ENCODE results near the gene RGS7BP. TPM values are rescaled to one million over a fixed set of nuclear protein-coding genes. Genes with fewer than 3 reads are reported as not detected.

RGS7BP gene
- total and polyA plus RNA-seq, 11 donors = 0.04 to 5.2 (median 1.9) TPM

- peaks cover 0 to under 1% (median 0%) of the 10 kb centered on the region in 12 donors for H3K4me1 ChIP-seq
- intact Hi-C loops (cut with DNase I) = no loop called here
Measured at GRCh38 chr5:64606926-64607325, 101.1 kb downstream of the RGS7BP start.

GRCh38 chr5:64612344-64612961, 106.6 kb downstream of the RGS7BP start:
- ATAC-seq = peak in 3 of 4 donors; percentile 60 to 68 (median 68)
- no peaks in the 10 kb centered on the region for H3K36me3 ChIP-seq
- no peaks in the 10 kb centered on the region for H3K9me3 ChIP-seq
- no peak overlapping the region for H3K27ac ChIP-seq
- peak in 3 of 5 donors; percentile 28 to 40 (median 32) for DNase-seq
- WGBS, 4 donors = 15 to 24% (median 17%) methylated on average over 5 of the region's 5 CpGs
- H3K27me3 ChIP-seq = no peaks in the 10 kb centered on the region
- no peak overlapping the region for H3K4me3 ChIP-seq
- intact Hi-C loops (cut with DNase I) = loop anchor here (1.0 to 10.0 kb wide), 13 partner anchors 105 to 540 kb away; partner anchors contain the start of gene RGS7BP (in 3 of the 10)
- no peak for TF ChIP-seq POLR2A (IDR thresholded peaks at IDR 0.05)
- peak; percentile 43 to 82 (median 73) for TF ChIP-seq CTCF (IDR thresholded peaks at IDR 0.05)
- H3K4me1 ChIP-seq = peaks cover 0 to 5% (median 0%) of the 10 kb centered on the region in 12 donors

More at GRCh38 chr5:64606926-64607325, 101.1 kb downstream of the RGS7BP start:
- TF ChIP-seq POLR2A (IDR thresholded peaks at IDR 0.05) = no peak
- no peak for TF ChIP-seq CTCF (IDR thresholded peaks at IDR 0.05)
- Histone ChIP-seq H3K9me3 (no peaks in the 10 kb centered on the region), H3K27me3 (no peaks in the 10 kb centered on the region), H3K27ac (no peak overlapping the region), H3K36me3 (no peaks in the 10 kb centered on the region), H3K4me3 (no peak overlapping the region)
- 90 to 100% (median 98%) methylated on average over 1 of the region's 1 CpG for WGBS, 4 donors
- ATAC-seq = no peak
- no peak for DNase-seq

- peaks cover 0 to 5% (median 0%) of the 10 kb centered on the region in 12 donors for H3K4me1 ChIP-seq
- ATAC-seq (no peak), DNase-seq (no peak)
- H3K9me3 ChIP-seq = no peaks in the 10 kb centered on the region
- H3K36me3 ChIP-seq = no peaks in the 10 kb centered on the region
- H3K27me3 ChIP-seq = no peaks in the 10 kb centered on the region
- intact Hi-C loops (cut with DNase I) = loop anchor here in 4 of 10 donors (5.0 to 10.0 kb wide), 3 partner anchors 271 to 541 kb away; no protein-coding TSS in a partner anchor
- TF ChIP-seq POLR2A (IDR thresholded peaks at IDR 0.05) = no peak
- no peak for TF ChIP-seq CTCF (IDR thresholded peaks at IDR 0.05)
- no peak overlapping the region for H3K4me3 ChIP-seq
- no peak overlapping the region for H3K27ac ChIP-seq
- 59 to 89% (median 72%) methylated on average over 3 of the region's 3 CpGs for WGBS, 4 donors
Measured at GRCh38 chr5:64615895-64616294, 110.1 kb downstream of the RGS7BP start.

- no peaks in the 10 kb centered on the region for H3K36me3 ChIP-seq
- no peak overlapping the region for H3K27ac ChIP-seq
- no peaks in the 10 kb centered on the region for H3K9me3 ChIP-seq
- H3K4me1 ChIP-seq = no peaks in the 10 kb centered on the region
- H3K4me3 ChIP-seq = no peak overlapping the region
- WGBS, 4 donors = 70 to 75% (median 72%) methylated on average over 3 of the region's 3 CpGs
- ATAC-seq = peak in 1 of 4 donors; percentile 50
- peaks cover 0 to 5% (median 0%) of the 10 kb centered on the region in 9 donors for H3K27me3 ChIP-seq
- no peak for TF ChIP-seq POLR2A (IDR thresholded peaks at IDR 0.05)
- no peak for TF ChIP-seq CTCF (IDR thresholded peaks at IDR 0.05)
- intact Hi-C loops (cut with DNase I) = loop anchor here in 4 of 10 donors (5.0 to 10.0 kb wide), 3 partner anchors 275 to 545 kb away; no protein-coding TSS in a partner anchor
- DNase-seq = no peak
Measured at GRCh38 chr5:64619609-64620008, 113.8 kb downstream of the RGS7BP start.
